Activated CD4-positive, alpha-beta T cell treated with anti-CD3 and anti-CD28 coated beads for 48 hours (primary cell): Measurements from ENCODE around the gene PRPF38B.

Experiments used
- DNase-seq: peaks from one replicate; pipeline ENCODE4 v3.0.0-alpha.2; 2020

PRPF38B gene

GRCh38 chr1:108719656-108720435 lies 27.7 kb downstream of the PRPF38B start:
- DNase-seq: no peak

GRCh38 chr1:108722292-108722691 lies 30.2 kb downstream of the PRPF38B start:
- no peak for DNase-seq

- DNase-seq: no peak
These were observed 33.8 kb downstream of the PRPF38B start for GRCh38 chr1:108725906-108726305.

GRCh38 chr1:108728327-108728923 lies 36.3 kb downstream of the PRPF38B start:
- no peak for DNase-seq

GRCh38 chr1:108729481-108729880 lies 37.4 kb downstream of the PRPF38B start:
- no peak for DNase-seq

- no peak for DNase-seq
These were observed 40.3 kb downstream of the PRPF38B start for GRCh38 chr1:108732398-108732797.

- no peak for DNase-seq
These were observed 42.2 kb downstream of the PRPF38B start for GRCh38 chr1:108734171-108734865.

- no peak for DNase-seq
These were observed 50.1 kb downstream of the PRPF38B start for GRCh38 chr1:108742253-108742652.

- DNase-seq: no peak
These were observed 53.9 kb downstream of the PRPF38B start for GRCh38 chr1:108745980-108746381.

- peak; percentile 100 for DNase-seq
These were observed 54.5 kb downstream of the PRPF38B start, which contains the start of gene STXBP3 for GRCh38 chr1:108746382-108747170. TSS of gene STXBP3 (plus strand) at chr1:108746674. CDS start at chr1:108746738, 64 bp downstream.

- DNase-seq: peak; percentile 58
These were observed 55.2 kb downstream of the PRPF38B start for GRCh38 chr1:108747171-108747850.

- DNase-seq: no peak
These were observed 55.8 kb downstream of the PRPF38B start for GRCh38 chr1:108747898-108748297.

GRCh38 chr1:108749081-108749480 lies 57.0 kb downstream of the PRPF38B start:
- no peak for DNase-seq

GRCh38 chr1:108750476-108751181 lies 58.5 kb downstream of the PRPF38B start:
- DNase-seq: no peak
